Left cardiac atrium (tissue), 4 donors: ENCODE data around the gene GPR50. TPM values are rescaled to one million over a fixed set of nuclear protein-coding genes. Genes with fewer than 3 reads are reported as not detected.

Experiments
- ATAC-seq, 2 donors: fragments of 200-7000 bp; cut with Tn5 transposase; one replicate each; pipeline ENCODE4 v1.9.1; 2020; ENCODE audit warnings: mild to moderate bottlenecking in 2 of 2, moderate library complexity in 2 of 2
- DNase-seq: peaks from one replicate; pipeline ENCODE4 v3.0.0-alpha.2; 2020
- intact Hi-C, 2 donors: fragments of 100-400 bp; cut with DNase I; formaldehyde crosslinking; loops; one replicate each; pipeline versions ENCODE4 v1.14.1 to v1.15.1; 2022 to 2023
- long read RNA-seq: library from polyadenylated mRNA; unstranded; transcript quantifications from one replicate; pipeline ENCODE4 v2.0.0, GENCODE V29; 2021
- total RNA-seq, 2 donors: library from RNA; stranded (reverse); fragmentation: NEBNext Ultra II Directional; extraction: Animal tissue kit (Norgen Biotek cat#: 25700); gene quantifications; one replicate each; pipeline ENCODE4 v1.2.1, GENCODE V29; 2021
- donor health status: DM: no; HTN: yes; CAD: no.
- donor health status: DM: no; HTN: yes; CAD: no; lungs with severe emphysema.
- donor health status: DM: yes; HTN: yes; CAD: no.
- donor health status: Dilated cardiomyopathy.

Gene GPR50
- total RNA-seq = not detected
- long read RNA-seq = 0 reads

DNA sequence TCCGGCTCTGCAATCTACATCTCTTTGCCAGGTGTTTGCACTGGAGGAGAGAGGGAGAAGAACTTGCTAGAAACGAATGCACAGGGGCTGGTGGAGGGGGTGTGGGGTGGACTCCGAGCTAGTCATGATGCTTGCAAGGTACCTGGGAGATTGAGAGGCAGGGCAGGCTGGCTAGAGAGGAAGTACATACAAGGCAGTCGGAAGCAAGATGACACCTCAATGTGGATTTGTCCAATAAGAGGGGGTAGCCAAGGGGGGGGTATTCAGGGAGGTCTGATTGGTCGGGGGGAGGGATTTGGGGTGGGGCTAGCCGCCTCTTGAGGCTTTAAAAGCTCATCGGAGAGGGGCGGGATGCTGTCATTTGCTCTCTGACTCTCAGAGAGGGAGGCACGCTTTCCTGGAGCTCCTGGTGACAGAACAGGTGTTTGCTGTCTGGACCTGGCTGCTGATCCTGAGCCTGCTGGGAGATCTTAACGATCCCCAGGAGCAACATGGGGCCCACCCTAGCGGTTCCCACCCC lies at the start of gene GPR50:
GPR50 (plus strand) TSS at position 354 of the 520 bp plus-strand sequence; CDS start at position 492, 138 bp downstream.
- DNase-seq = no peak
- intact Hi-C loops = no loop called here
- ATAC-seq = no peak

DNA sequence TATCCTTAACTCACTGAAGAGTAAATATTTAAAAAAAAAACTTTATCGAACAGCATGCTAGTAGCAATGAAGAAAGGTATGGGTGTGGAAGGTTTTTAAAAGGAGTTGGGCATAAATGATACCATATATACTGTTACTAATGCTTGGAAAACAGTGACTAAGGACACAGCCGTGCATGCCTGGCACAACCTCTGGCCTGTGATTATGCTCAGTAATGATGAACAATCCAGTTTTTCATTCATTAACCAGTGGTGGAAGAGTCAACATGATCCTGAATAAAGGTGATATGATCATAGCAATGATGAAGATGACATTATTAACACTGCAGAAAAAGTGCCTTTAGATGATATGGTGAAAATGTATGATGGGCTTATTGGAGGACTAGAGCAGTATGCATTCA lies 43.9 kb upstream of the GPR50 start:
- DNase-seq (no peak), ATAC-seq (no peak)
- intact Hi-C loops = no loop called here

DNA sequence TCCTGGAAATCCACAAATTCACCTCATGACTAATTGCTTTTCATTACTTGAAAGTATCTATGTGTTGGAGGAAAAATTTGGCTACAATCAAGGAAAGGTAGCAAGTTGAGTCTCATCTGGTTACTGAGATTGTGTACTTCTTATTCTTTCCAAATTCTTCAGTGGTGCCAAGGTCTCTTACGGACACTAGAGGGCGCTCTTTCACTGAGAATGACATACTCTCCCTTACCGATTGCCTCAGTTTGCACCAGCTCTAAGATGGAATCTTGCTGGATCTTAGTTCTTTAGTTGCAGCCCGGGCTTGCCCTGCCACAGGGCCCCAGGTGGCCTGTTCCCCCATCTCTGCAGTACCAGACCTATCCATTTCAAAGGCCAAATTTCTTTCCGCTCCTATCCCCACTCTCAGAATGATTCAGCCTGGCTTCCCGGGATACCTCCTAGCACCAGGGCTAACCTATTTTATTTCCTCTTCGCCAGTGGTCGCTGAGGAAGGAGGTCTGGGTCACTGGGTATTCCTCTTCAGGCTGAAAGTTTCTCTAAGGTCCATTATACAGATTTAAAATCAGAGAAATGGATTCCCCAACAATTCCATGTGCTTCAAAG lies 24.6 kb upstream of the GPR50 start:
- DNase-seq = no peak
- ATAC-seq = no peak
- intact Hi-C loops = loop anchor here (2.0 to 5.0 kb wide), 3 partner anchors 206 to 531 kb away; no protein-coding TSS in a partner anchor

DNA sequence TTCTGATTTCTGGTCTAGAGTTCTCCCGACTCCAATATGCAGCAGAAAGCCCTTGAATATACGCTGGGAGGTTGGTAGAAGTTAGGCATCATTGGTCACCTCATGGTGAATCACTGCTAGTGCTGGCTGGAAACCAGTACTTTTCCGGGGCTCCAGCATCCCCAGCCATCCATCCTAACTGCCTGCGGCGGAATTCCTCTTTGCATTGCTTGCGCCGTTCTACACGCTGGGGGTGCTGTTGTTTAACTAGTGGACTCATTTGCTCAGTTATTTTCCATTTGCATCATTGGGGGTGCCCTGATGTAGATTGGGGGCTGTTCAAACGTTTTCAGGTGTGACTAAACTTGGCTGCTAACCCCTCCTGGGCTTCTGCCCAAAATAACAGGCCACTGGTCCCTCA lies 23.3 kb upstream of the GPR50 start:
- intact Hi-C loops = loop anchor here (5.0 kb wide), 2 partner anchors 204 to 529 kb away; no protein-coding TSS in a partner anchor
- ATAC-seq (no peak), DNase-seq (no peak)

DNA sequence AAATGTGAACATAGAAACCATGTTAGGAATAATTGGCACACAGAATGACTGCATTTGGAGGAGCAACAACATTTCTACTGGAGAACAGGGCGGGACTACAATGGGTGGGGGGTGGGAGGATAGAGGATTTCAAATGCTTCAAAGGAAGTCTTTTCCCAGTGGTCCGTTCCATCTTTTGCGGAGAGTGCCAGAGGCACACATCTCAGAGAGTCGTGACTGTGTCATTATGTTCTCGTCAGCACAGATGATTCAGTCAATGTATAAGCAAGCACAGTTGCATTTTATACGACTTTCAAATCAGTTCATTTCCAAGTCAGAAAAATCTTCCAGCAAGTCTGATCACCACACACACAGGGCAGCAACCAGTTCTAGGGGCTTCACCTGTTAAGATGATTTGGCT lies 22.7 kb upstream of the GPR50 start:
- DNase-seq (no peak), ATAC-seq (no peak)
- intact Hi-C loops = loop anchor here (5.0 kb wide), 2 partner anchors 204 to 529 kb away; no protein-coding TSS in a partner anchor

DNA sequence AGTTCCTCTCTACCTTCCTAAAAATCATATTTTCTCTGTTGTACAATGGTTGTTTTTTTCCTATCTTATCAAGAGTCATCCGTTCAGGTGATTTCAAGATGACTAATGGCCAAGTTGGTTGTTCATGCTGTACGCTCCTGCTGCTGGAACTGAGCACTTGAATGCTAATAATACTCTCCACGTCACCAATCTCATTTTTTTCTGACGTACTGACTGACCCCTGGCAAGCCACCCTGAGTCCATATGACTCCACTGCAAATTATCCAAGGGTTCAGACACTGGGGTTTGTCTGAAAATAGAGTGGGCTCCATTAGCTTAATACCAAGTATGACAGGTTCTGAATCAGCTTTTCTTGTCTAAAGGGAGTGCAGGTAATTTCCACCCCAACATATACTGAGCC lies 21.1 kb upstream of the GPR50 start:
- no peak for ATAC-seq
- no peak for DNase-seq
- intact Hi-C loops = no loop called here

DNA sequence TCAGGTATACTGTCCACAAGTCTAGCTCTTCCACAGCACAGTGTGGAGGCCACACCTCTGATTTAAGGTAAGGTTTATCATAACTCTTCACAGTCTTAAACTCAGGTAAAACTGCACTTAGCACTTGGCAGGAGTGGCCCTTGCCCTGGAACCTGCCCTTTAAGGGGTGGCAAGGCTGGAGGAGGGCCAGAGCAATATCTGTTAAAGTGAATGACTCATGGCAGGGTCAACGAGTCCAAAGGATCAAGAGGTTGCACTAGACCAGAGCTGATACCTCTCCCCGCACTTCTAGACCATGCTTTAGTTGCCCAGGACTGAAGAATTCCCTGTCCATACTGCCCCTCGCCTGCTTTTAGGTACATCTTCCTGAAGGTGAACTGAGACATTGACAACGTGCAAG lies 14.7 kb upstream of the GPR50 start:
- ATAC-seq (no peak), DNase-seq (no peak)
- intact Hi-C loops = no loop called here

DNA sequence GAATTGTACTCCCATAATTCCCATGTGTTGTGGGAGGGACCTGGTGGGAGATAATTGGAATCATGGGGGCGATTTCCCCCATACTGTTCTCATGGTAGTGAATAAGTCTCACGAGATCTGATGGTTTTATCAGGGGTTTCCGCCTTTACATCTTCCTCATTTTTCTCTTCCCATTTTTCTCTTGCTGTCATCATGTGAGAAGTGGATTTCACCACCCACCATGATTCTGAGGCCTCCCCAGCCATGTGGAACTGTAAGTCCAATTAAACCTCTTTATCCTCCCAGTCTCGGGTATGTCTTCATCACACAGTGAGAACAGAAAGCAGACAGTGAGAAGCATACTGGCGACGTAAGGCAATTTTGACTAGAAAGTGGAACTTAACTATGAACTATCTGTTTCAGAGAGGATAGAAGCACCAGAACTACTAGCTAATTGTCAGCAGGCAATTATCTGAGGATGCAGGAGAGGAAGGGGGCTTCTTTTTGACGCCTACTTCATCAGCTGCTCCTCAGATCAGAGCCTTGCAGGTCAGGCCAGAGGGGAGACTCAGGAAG lies 8.5 kb upstream of the GPR50 start:
- ATAC-seq = no peak
- no peak for DNase-seq
- intact Hi-C loops = no loop called here

DNA sequence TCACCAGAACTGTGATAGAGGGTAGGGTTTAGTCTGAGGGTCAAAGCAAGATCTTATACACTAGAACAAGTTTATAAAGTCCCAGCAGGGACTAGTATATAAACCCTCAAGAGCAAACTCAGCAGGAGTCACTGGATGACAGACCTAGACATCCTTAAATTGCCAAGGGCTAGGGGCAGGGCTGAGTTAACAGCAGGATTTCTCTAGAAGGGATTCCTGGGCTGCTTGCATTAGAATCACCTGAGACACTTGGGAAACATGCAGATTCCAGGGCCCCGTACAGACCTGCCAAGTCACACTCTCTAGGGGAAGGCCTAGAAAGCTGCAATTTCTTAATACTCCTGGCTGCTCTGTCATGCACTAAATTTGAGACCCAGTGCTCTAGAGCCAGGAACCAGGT lies 6.6 kb upstream of the GPR50 start:
- DNase-seq (no peak), ATAC-seq (no peak)
- intact Hi-C loops = no loop called here

DNA sequence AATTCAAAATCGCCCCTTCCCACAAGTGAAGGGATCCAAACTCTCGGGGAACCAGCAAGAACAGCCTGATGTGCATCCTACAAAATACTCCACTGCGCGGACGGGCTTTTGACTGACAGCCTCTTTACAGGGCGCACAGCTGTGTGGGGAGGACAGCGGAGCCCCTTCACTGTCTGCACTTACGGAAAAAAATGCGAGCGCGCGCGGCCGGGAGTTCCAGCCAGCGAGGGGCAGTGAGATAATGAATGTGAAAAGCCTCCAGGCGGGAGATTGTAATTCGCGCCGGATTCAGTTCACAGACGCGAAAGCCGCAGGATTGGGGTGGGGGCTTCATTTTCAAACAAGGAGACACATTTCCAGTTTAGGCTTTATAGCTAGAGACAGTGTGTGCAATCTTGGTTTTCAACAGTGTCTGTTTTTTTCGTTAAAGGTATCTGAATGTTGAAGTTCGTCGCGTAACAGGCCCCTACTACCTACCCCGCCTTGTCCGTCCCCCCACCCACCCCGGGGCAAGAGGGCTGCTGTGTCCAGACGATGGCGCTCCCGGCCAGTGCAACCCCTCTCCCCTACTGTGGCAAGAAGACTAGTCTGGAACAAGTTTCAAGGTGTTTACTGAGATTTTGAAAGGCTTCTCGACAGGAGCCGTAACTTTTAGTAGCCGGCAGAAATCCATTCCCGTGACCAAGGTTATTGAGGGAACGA lies 1.7 kb upstream of the GPR50 start:
- no peak for DNase-seq
- intact Hi-C loops = no loop called here
- no peak for ATAC-seq

DNA sequence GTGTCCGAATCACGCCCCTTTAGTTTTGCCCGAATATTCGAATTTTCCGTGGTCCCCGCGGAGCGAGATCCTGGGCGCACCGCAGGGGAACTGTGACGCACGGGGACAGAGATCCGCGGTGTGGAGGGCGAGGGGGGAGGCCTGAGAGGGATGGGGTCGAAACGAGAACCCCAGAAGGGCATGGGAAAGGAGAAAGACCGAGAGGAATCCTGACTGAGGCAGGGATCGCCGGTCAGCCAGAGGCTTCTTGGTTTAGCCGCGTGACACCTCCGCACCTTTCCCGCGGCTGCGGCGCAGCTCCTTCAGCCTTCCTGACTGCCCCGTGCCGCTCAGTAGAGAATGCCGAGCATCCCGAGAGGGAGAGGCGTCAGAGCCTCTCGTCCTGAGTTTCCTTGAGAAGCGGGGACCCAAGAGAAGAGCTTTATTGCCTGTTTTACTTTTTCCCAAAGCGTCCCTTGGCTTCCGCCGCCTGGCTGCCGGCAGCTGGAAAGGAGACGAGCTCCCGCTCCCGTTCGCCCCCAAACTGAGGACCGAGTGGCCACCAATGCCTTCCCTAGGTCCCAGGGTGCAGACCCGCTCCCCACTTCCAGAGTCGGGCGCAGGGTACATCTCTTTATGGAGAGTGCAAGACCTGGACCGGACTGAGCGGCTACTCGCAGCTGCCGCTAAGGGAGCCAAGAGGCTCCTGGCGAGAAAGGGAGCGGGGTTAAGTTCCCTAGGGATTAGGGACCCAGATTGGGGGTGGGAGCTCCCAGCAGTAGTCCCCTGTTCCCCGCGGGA lies 911 bp upstream of the GPR50 start:
- DNase-seq (no peak), ATAC-seq (no peak)
- intact Hi-C loops = no loop called here

DNA sequence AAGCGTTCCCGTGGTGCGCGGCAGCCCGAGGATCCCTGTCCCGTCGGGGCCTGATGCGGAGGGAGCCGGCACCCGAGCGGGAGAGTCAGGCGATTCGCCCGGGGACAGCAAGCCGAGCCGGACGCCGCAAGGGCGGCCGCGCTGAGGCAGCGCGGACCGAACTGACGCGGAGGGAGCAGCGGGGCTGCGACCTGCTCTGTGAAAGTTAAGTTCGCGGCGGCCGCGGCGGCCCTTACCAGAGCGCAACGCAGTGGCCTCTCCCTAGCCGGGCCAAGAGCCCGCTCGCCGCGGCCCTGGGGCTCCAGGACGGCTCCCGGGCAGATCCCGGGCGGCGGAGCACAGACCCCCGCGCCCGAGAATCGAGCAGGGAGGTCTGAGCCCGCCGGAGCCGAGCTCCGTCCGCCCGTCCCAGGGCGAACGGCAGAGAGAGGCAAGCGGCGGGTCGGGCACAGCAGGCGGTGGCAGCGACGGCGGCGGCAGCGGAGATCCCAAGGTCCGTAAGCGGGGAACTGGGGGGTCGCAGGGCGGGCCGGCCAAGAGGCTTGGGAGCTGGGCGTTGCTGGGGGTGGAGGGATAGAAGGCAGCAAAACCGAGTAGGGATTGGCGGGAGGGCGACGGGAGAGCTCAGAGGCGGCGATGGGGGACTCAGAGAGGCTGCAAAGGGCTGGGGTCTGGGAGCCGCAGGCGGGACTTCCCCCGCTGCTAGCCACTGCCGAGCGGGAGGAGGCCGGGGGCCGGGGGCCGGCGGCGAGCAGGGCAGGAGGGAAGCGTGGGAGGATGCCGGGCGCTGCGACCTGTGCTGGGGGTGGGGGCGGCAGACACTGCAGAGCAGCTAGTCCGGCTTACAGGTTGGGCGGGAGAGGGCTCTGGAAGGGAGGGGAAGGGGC lies 1.0 kb downstream of the GPR50 start:
- no peak for ATAC-seq
- intact Hi-C loops = no loop called here
- DNase-seq = no peak

DNA sequence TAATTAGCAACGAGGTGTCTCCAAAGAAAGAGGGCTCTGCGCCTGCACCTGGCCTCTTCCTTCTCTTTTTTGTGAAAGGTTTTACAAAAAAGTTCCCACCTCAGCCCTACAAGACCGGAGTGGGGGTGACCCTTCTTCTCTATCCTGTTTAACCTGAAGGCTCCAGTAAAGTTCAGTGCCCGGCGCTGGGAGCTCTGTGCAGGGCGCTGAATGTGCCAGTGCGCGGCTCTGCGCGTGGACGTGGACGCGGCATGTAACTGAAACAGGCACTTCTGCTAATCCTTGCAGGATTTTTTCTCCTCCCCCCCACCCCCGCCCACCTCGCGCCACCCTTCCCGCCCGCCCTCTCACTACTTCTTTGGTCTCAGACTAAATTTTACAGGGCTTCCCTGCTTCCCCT lies 2.4 kb downstream of the GPR50 start:
- no peak for ATAC-seq
- intact Hi-C loops = no loop called here

DNA sequence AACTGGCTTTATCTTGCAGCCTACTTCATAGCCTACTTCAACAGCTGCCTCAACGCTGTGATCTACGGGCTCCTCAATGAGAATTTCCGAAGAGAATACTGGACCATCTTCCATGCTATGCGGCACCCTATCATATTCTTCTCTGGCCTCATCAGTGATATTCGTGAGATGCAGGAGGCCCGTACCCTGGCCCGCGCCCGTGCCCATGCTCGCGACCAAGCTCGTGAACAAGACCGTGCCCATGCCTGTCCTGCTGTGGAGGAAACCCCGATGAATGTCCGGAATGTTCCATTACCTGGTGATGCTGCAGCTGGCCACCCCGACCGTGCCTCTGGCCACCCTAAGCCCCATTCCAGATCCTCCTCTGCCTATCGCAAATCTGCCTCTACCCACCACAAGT lies 4.0 kb downstream of the GPR50 start:
- ATAC-seq (no peak), DNase-seq (no peak)
- intact Hi-C loops = no loop called here

More for the DNA sequence above, 2.4 kb downstream of the GPR50 start:
- DNase-seq = no peak

DNA sequence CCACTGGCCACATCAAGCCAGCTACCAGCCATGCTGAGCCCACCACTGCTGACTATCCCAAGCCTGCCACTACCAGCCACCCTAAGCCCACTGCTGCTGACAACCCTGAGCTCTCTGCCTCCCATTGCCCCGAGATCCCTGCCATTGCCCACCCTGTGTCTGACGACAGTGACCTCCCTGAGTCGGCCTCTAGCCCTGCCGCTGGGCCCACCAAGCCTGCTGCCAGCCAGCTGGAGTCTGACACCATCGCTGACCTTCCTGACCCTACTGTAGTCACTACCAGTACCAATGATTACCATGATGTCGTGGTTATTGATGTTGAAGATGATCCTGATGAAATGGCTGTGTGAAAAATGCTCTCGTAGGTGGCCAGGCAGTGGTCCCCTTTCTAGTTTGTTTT lies 4.7 kb downstream of the GPR50 start:
- ATAC-seq (no peak), DNase-seq (no peak)
- intact Hi-C loops = no loop called here

DNA sequence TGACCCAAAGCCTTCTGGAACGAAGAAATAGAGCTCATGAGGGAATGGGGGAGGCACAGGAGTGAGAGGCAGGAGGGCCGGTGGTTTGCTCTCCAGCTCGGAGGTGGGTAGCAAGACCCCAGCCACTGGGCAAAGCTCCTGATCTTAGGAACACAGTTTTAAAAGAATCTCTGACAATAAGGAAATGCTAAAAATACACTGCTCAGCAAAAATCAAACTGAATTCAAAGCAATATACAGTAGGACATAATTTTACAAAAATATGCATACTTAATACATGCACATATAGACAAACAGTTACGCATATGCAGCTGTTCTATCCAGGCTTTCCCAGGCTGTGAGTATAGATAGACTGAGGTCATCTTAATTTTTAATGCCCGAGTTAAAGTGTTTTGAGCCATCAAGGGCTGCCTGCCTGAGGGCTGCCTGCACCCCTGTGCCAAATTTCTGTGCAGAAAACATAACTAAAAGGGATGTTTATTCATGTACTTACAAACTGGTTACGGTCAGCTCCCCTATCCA lies 6.9 kb downstream of the GPR50 start:
- ATAC-seq (no peak), DNase-seq (no peak)
- intact Hi-C loops = no loop called here

DNA sequence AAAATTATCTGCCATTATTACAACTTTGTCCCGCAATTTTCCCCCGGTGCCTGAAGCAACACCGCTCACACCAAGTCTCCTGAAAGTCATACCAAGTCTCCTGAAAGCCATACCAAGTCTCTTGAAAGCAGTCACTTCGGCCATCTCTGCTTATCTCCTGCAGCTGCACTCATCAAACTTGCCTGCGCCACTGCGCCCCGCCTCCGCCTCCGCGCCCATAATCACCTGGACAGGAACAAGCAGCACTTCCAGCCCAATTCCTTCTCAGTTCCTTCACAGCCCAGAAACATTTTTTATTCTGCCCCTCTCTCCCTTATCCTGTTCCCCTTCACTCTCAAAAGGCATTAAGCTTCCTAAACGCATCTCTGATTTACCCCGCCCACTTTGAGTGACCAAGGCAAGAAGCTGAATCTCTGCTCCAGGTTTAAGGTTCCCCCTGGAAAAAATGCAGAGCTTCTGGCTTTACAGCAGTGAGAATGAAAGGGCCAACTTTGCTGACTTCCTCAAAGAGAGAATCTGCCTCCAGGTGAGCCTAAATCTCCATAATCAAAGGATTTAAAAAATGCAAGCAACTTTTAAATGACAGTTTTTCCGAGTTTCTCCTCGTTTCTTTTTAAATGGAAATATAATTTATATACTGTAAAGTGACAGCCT lies 7.7 kb downstream of the GPR50 start:
- no peak for ATAC-seq
- no peak for DNase-seq
- intact Hi-C loops = no loop called here

DNA sequence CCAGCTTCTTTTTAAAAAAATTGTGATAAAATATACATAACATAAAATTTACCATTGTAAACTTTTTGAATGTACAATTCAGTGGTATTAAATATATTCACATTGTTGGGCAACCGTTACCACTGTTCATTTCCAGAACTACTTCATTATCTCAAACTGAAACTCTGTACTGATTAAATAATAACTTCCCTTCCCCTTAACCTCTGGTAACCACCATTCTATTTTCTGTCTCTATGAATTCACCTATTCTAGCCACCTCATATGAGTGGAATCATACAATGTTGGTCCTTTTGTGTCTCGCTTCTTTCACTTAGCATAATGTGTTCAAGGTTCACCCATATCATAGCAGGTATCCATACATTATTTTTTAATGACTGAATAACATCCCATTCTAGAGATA lies 8.3 kb downstream of the GPR50 start:
- DNase-seq (no peak), ATAC-seq (no peak)
- intact Hi-C loops = no loop called here
